Loucy (cell line): Measurements from ENCODE around the gene RAB7B.

Source experiments
- H2AFZ ChIP-seq: fragments of 200-600 bp; sonication (generic); 2 replicates; pipeline ENCODE4 v1.6.0; 2016; ENCODE audit warnings: antibody characterized with exemption, mild to moderate bottlenecking, low read length, moderate library complexity
- H3F3A ChIP-seq: fragments of 200-600 bp; 2 replicates; pipeline ENCODE4 v1.6.0; 2016; ENCODE audit warnings: antibody characterized with exemption, low read depth, mild to moderate bottlenecking
- H3K27me3 ChIP-seq: fragments of 200-600 bp; sonication (generic); 2 replicates; pipeline ENCODE4 v1.6.1; 2014; ENCODE audit warnings: low read length, mild to moderate bottlenecking; ENCODE audit not compliant: insufficient read depth, poor library complexity, severe bottlenecking
- H3K36me3 ChIP-seq: fragments of 200-600 bp; sonication (generic); 2 replicates; pipeline ENCODE4 v1.6.1; 2016; ENCODE audit warnings: low read length; ENCODE audit not compliant: insufficient read depth
- H3K4me1 ChIP-seq: fragments of 200-600 bp; sonication (generic); 2 replicates; pipeline ENCODE4 v1.5.1; 2014; ENCODE audit warnings: low read length, mild to moderate bottlenecking; ENCODE audit not compliant: insufficient read depth, poor library complexity, severe bottlenecking
- H3K4me2 ChIP-seq: fragments of 200-600 bp; sonication (generic); 2 replicates; pipeline ENCODE4 v1.6.0; 2014; ENCODE audit warnings: antibody characterized with exemption, low read length, low read depth, mild to moderate bottlenecking; ENCODE audit not compliant: poor library complexity, severe bottlenecking
- H3K4me3 ChIP-seq: fragments of 200-600 bp; sonication (generic); 2 replicates; pipeline ENCODE4 v1.5.1; 2014; ENCODE audit warnings: low read length, mild to moderate bottlenecking, mixed read lengths; ENCODE audit not compliant: poor library complexity, severe bottlenecking
- H3K79me2 ChIP-seq: fragments of 200-600 bp; sonication (generic); 2 replicates; pipeline ENCODE4 v1.6.1; 2014; ENCODE audit warnings: low read length; ENCODE audit not compliant: insufficient read depth
- H3K9ac ChIP-seq: fragments of 200-600 bp; sonication (generic); 2 replicates; pipeline ENCODE4 v1.6.0; 2014; ENCODE audit warnings: mild to moderate bottlenecking, low read depth, low read length, moderate library complexity; ENCODE audit not compliant: poor library complexity, severe bottlenecking
- H3K9me2 ChIP-seq: fragments of 200-600 bp; sonication (generic); replicated peaks from 2 replicates; pipeline ENCODE4 v1.6.1; 2016; ENCODE audit warnings: low read depth, low read length, mixed read lengths
- H3K9me3 ChIP-seq: fragments of 200-600 bp; sonication (generic); 2 replicates; pipeline ENCODE4 v1.6.1; 2014; ENCODE audit warnings: mild to moderate bottlenecking, antibody characterized with exemption, low read length, low read depth; ENCODE audit not compliant: insufficient read depth
- H4K20me1 ChIP-seq: fragments of 200-600 bp; sonication (generic); 2 replicates; pipeline ENCODE4 v1.6.0; 2014; ENCODE audit warnings: antibody characterized with exemption, low read length, mild to moderate bottlenecking; ENCODE audit not compliant: insufficient read depth, poor library complexity, severe bottlenecking
- EZH2phosphoT487 ChIP-seq: fragments of 200-600 bp; IDR thresholded peaks from 2 replicates; pipeline ENCODE4 v1.6.1; 2018; ENCODE audit warnings: antibody characterized with exemption, mild to moderate bottlenecking, moderate library complexity, borderline replicate concordance
- TF ChIP-seq, protein P1 (sequence below): fragments of 200-600 bp; sonication (generic); conservative IDR thresholded peaks from 2 replicates; pipeline ENCODE4 v1.5.1; 2014; ENCODE audit warnings: mild to moderate bottlenecking, antibody characterized with exemption, low read length

Gene RAB7B

GRCh38 chr1:205991237-205991636 is 12.0 kb downstream of the RAB7B start:
- no peaks in the 10 kb centered on the region for H3K9me3 ChIP-seq

GRCh38 chr1:205990226-205990625 is 13.0 kb downstream of the RAB7B start:
- H3F3A ChIP-seq: no peaks in the 10 kb centered on the region
- no peaks in the 10 kb centered on the region for H3K36me3 ChIP-seq
- peak overlapping the region; percentile 71; the same call in 1 of the 2 replicates for H2AFZ ChIP-seq
- TF ChIP-seq, protein P1, sequence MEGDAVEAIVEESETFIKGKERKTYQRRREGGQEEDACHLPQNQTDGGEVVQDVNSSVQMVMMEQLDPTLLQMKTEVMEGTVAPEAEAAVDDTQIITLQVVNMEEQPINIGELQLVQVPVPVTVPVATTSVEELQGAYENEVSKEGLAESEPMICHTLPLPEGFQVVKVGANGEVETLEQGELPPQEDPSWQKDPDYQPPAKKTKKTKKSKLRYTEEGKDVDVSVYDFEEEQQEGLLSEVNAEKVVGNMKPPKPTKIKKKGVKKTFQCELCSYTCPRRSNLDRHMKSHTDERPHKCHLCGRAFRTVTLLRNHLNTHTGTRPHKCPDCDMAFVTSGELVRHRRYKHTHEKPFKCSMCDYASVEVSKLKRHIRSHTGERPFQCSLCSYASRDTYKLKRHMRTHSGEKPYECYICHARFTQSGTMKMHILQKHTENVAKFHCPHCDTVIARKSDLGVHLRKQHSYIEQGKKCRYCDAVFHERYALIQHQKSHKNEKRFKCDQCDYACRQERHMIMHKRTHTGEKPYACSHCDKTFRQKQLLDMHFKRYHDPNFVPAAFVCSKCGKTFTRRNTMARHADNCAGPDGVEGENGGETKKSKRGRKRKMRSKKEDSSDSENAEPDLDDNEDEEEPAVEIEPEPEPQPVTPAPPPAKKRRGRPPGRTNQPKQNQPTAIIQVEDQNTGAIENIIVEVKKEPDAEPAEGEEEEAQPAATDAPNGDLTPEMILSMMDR: no peak
- no peak for TF ChIP-seq EZH2phosphoT487
- H3K9me3 ChIP-seq: no peaks in the 10 kb centered on the region
- H3K4me1 ChIP-seq: peaks cover 18% of the 10 kb centered on the region
- H3K4me3 ChIP-seq: no peak overlapping the region
- no peaks in the 10 kb centered on the region for H3K9me2 ChIP-seq
- H3K9ac ChIP-seq: no peak overlapping the region
- no peak overlapping the region for H3K4me2 ChIP-seq
- no peaks in the 10 kb centered on the region for H4K20me1 ChIP-seq
- H3K27me3 ChIP-seq: no peaks in the 10 kb centered on the region
- H3K79me2 ChIP-seq: no peaks in the 10 kb centered on the region

More at GRCh38 chr1:205991237-205991636, 12.0 kb downstream of the RAB7B start:
- H4K20me1 ChIP-seq: no peaks in the 10 kb centered on the region
- no peak overlapping the region for H3K9ac ChIP-seq
- H3K4me3 ChIP-seq: no peak overlapping the region
- no peaks in the 10 kb centered on the region for H3K9me2 ChIP-seq
- H2AFZ ChIP-seq: no peak overlapping the region
- TF ChIP-seq, protein P1: no peak
- no peak for TF ChIP-seq EZH2phosphoT487
- no peaks in the 10 kb centered on the region for H3K36me3 ChIP-seq
- no peaks in the 10 kb centered on the region for H3K79me2 ChIP-seq
- peaks cover 18% of the 10 kb centered on the region for H3K4me1 ChIP-seq
- no peaks in the 10 kb centered on the region for H3K27me3 ChIP-seq
- no peak overlapping the region for H3K4me2 ChIP-seq
- H3F3A ChIP-seq: no peaks in the 10 kb centered on the region

GRCh38 chr1:205989786-205990185 is 13.4 kb downstream of the RAB7B start:
- Histone ChIP-seq H3K79me2 (no peaks in the 10 kb centered on the region), H3F3A (no peaks in the 10 kb centered on the region), H3K9me2 (no peaks in the 10 kb centered on the region), H3K9ac (no peak overlapping the region), H3K4me1 (peaks cover 18% of the 10 kb centered on the region), H2AFZ (peak overlapping the region; percentile 71), H4K20me1 (no peaks in the 10 kb centered on the region), H3K9me3 (no peaks in the 10 kb centered on the region), H3K27me3 (no peaks in the 10 kb centered on the region), H3K4me2 (no peak overlapping the region), H3K4me3 (no peak overlapping the region), H3K36me3 (no peaks in the 10 kb centered on the region)
- TF ChIP-seq, protein P1: peak; percentile 31; the same call in 1 of the 2 replicates
- no peak for TF ChIP-seq EZH2phosphoT487
